Left lobe of liver (tissue), 2 donors: ENCODE data around the gene FAM222B. TPM values are rescaled to one million over a fixed set of nuclear protein-coding genes. Genes with fewer than 3 reads are reported as not detected.
"Not testable (repeated sequence)": the region's sequence is repeated elsewhere in the genome, so short reads cannot be mapped to it uniquely, and the experiment has no call there.

Source experiments
- ATAC-seq: fragments of 200-7000 bp; cut with Tn5 transposase; one replicate; pipeline ENCODE4 v1.9.1; 2020; ENCODE audit warnings: mild to moderate bottlenecking, moderate library complexity
- DNase-seq: peaks from one replicate; pipeline ENCODE4 v3.0.0-alpha.2; 2020; ENCODE audit warnings: low spot score
- total RNA-seq: library from RNA; stranded (reverse); gene quantifications from one replicate; pipeline ENCODE4 v1.2.1, GENCODE V29; 2021
- donor health status: DM: no; HTN: no; CAD: no; lungs with moderate emphysema.
- donor health status: DM: no; HTN: yes; CAD: no.

FAM222B gene
- total RNA-seq, 1 donor from 2014 or later = 6.6 TPM

- ATAC-seq (no peak), DNase-seq (no peak)
Observed at GRCh38 chr17:28783161-28783560, 59.4 kb downstream of the FAM222B start.

GRCh38 chr17:28779601-28780000 lies 63.0 kb downstream of the FAM222B start:
- not testable (repeated sequence) for ATAC-seq
- peak; percentile 35 for DNase-seq

- DNase-seq (peak; percentile 1), ATAC-seq (no peak)
Observed at GRCh38 chr17:28777178-28777577, 65.4 kb downstream of the FAM222B start.

- DNase-seq (no peak), ATAC-seq (peak; percentile 94)
Observed at GRCh38 chr17:28774206-28774605, 68.4 kb downstream of the FAM222B start.

- DNase-seq = no peak
- ATAC-seq = no peak
Observed at GRCh38 chr17:28773736-28774135, 68.9 kb downstream of the FAM222B start.

- no peak for DNase-seq
Observed at GRCh38 chr17:28765038-28765437, 77.6 kb downstream of the FAM222B start.

GRCh38 chr17:28763804-28764266 lies 78.8 kb downstream of the FAM222B start:
- peak; percentile 73 for DNase-seq
- ATAC-seq = peak; percentile 85

More at GRCh38 chr17:28765038-28765437, 77.6 kb downstream of the FAM222B start:
- no peak for ATAC-seq

- DNase-seq (no peak), ATAC-seq (peak; percentile 8)
Observed at GRCh38 chr17:28763137-28763799, 79.3 kb downstream of the FAM222B start.

- DNase-seq = peak; percentile 79
- peak; percentile 85 for ATAC-seq
Observed at GRCh38 chr17:28760601-28761562, 81.7 kb downstream of the FAM222B start.

- ATAC-seq (no peak), DNase-seq (no peak)
Observed at GRCh38 chr17:28759256-28759865, 83.2 kb downstream of the FAM222B start.

GRCh38 chr17:28758411-28759121 lies 84.0 kb downstream of the FAM222B start:
- ATAC-seq (no peak), DNase-seq (no peak)

- DNase-seq = no peak
- no peak for ATAC-seq
Observed at GRCh38 chr17:28756049-28756804, 86.4 kb downstream of the FAM222B start.

GRCh38 chr17:28755486-28755885 lies 87.1 kb downstream of the FAM222B start:
- ATAC-seq (no peak), DNase-seq (no peak)

- DNase-seq (no peak), ATAC-seq (no peak)
Observed at GRCh38 chr17:28751600-28752366, 90.8 kb downstream of the FAM222B start.

- ATAC-seq (peak; percentile 81), DNase-seq (peak; percentile 91)
Observed at GRCh38 chr17:28750178-28751047, 92.2 kb downstream of the FAM222B start.

GRCh38 chr17:28749516-28750177 lies 92.9 kb downstream of the FAM222B start:
- no peak for DNase-seq

GRCh38 chr17:28748852-28749515 lies 93.6 kb downstream of the FAM222B start:
- no peak for ATAC-seq
- DNase-seq = no peak

More at GRCh38 chr17:28749516-28750177, 92.9 kb downstream of the FAM222B start:
- no peak for ATAC-seq
